Sigmoid colon (tissue), 7 donors: ENCODE data around the gene ATG7. TPM values are rescaled to one million over a fixed set of nuclear protein-coding genes. Genes with fewer than 3 reads are reported as not detected.
"Not testable (repeated sequence)": the region's sequence is repeated elsewhere in the genome, so short reads cannot be mapped to it uniquely, and the experiment has no call there.

Source experiments
- DNase-seq: peaks from one replicate; pipeline ENCODE4 v3.0.0-alpha.2; 2019
- H3K27ac ChIP-seq, 4 donors: fragments of 200-600 bp; sonication (generic); one replicate each; pipeline ENCODE4 v1.5.1; 2016 to 2019; ENCODE audit warnings: mild to moderate bottlenecking in 1 of 4
- H3K27me3 ChIP-seq, 3 donors: fragments of 200-600 bp; sonication (generic); one replicate each; pipeline ENCODE4 v1.5.1; 2019; ENCODE audit warnings: mild to moderate bottlenecking in 1 of 3
- H3K36me3 ChIP-seq, 4 donors: fragments of 200-600 bp; sonication (generic); one replicate each; pipeline ENCODE4 v1.5.1; 2016 to 2019
- H3K4me1 ChIP-seq, 4 donors: fragments of 200-600 bp; sonication (generic); one replicate each; pipeline ENCODE4 v1.5.1; 2017 to 2019
- H3K4me3 ChIP-seq, 4 donors: fragments of 200-600 bp; sonication (generic); one replicate each; pipeline ENCODE4 v1.5.1; 2017 to 2019; ENCODE audit warnings: mild to moderate bottlenecking in 2 of 4, moderate library complexity in 1 of 4
- H3K9me3 ChIP-seq, 4 donors: fragments of 200-600 bp in 3 of 4; sonication (generic) in 3 of 4; one replicate each; pipeline versions ENCODE4 v1.5.1 to v1.6.1; 2013 to 2019
- EP300 ChIP-seq, 4 donors: sonication (generic); formaldehyde crosslinking; IDR thresholded peaks; one replicate each; pipeline ENCODE4 v1.6.1; 2017; ENCODE audit warnings: antibody characterized with exemption in 4 of 4
- POLR2A ChIP-seq, 2 donors: fragments of 450-650 bp; IDR thresholded peaks; one replicate each; pipeline ENCODE4 v1.6.1; 2016; ENCODE audit warnings: antibody characterized with exemption in 2 of 2, mild to moderate bottlenecking in 2 of 2, moderate library complexity in 2 of 2
- POLR2AphosphoS5 ChIP-seq, 4 donors: sonication (generic); formaldehyde crosslinking; IDR thresholded peaks; one replicate each; pipeline ENCODE4 v1.6.1; 2017; ENCODE audit warnings: antibody characterized with exemption in 4 of 4
- WGBS, 2 donors: extraction: QIAGEN DNeasy Blood & Tissue Kit; methylation state at CpG; one replicate each; pipeline ENCODE4 v1.1.7; 2013; 5-methylcytosine and 5-hydroxymethylcytosine counted together
- intact Hi-C: fragments of 100-400 bp; cut with DNase I; formaldehyde crosslinking; loops from one replicate; pipeline ENCODE4 v1.15.1; 2023
- polyA plus RNA-seq, 3 donors: library from polyadenylated mRNA; stranded (reverse); fragments of 200-250 nt; gene quantifications; one replicate each; pipeline ENCODE4 v1.2.3, GENCODE V29; 2013
- total RNA-seq, 4 donors: library from RNA; depleted of rRNA; stranded (reverse); fragments of >200 nt; gene quantifications; one replicate each; pipeline ENCODE4 v1.1.0, GENCODE V29; 2016
- TF ChIP-seq, protein P1 (sequence below), 4 experiments: fragments of 450-650 bp in 3 of 4; fragments of 200-600 bp in 1 of 4; IDR thresholded peaks; one replicate each; pipeline ENCODE4 v1.5.1; 2016 to 2019; ENCODE audit warnings: antibody characterized with exemption in 4 of 4, mild to moderate bottlenecking in 3 of 4, moderate library complexity in 2 of 4
- donor health status: healthy with polysubstance abuse.
- donor health status: Bipolar disorder and iron deficiency.
- donor health status: healthy.

Gene ATG7
- total and polyA plus RNA-seq, 7 donors = 12.5 to 62.9 (median 34.8) TPM

DNA sequence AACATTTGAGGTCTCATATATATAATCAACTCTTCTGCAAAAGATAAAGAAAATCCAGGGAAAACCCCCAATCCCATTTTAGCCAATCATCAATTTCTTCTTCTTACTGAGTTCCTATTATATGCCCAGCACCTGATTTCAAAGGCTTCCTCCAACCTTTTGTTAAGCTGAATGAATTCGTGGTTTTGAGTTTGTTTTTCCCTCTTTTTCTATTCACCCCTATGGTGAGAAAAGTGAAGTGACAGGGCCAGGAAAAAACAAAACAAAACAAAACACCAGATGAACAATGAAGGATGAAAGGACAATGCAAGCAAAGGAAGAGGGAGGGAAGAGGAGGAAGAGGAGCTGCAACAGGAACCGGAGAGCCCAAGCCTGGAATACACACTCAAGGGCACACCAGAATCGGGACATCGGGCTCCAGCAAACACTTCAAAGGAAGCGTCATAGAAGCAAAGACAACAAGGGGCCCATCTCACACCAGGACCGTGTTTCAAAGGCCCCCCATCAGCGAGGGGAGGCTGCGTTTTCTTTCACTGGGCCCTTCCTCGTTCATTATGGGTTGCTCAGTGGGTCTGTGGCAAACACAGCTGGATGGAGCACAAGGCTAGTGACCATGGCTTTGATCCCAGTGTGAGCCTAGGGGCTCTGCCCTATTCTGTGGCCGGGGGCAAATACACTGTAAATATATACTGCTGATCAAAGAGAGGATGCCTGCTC lies 321.3 kb downstream of the ATG7 start:
- Histone ChIP-seq H3K27me3 (no peaks in the 10 kb centered on the region), H3K4me3 (no peak overlapping the region), H3K27ac (peak overlapping the region; percentile 69 to 84 (median 78)), H3K36me3 (no peaks in the 10 kb centered on the region), H3K9me3 (no peaks in the 10 kb centered on the region), H3K4me1 (peaks cover 0 to 79% (median 69%) of the 10 kb centered on the region in 4 donors)
- no peak for DNase-seq
- WGBS, 2 donors = 85 to 88% methylated on average over 10 of the region's 10 CpGs
- TF ChIP-seq POLR2AphosphoS5 (IDR thresholded peaks at IDR 0.05) = no peak
- no peak for TF ChIP-seq EP300 (IDR thresholded peaks at IDR 0.05)
- TF ChIP-seq, protein P1, sequence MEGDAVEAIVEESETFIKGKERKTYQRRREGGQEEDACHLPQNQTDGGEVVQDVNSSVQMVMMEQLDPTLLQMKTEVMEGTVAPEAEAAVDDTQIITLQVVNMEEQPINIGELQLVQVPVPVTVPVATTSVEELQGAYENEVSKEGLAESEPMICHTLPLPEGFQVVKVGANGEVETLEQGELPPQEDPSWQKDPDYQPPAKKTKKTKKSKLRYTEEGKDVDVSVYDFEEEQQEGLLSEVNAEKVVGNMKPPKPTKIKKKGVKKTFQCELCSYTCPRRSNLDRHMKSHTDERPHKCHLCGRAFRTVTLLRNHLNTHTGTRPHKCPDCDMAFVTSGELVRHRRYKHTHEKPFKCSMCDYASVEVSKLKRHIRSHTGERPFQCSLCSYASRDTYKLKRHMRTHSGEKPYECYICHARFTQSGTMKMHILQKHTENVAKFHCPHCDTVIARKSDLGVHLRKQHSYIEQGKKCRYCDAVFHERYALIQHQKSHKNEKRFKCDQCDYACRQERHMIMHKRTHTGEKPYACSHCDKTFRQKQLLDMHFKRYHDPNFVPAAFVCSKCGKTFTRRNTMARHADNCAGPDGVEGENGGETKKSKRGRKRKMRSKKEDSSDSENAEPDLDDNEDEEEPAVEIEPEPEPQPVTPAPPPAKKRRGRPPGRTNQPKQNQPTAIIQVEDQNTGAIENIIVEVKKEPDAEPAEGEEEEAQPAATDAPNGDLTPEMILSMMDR (IDR thresholded peaks at IDR 0.05) = no peak
- TF ChIP-seq POLR2A (IDR thresholded peaks at IDR 0.05) = no peak
- intact Hi-C loops = loop anchor here (2.0 to 5.0 kb wide), 2 partner anchors 49 to 126 kb away; partner anchors contain the start of gene VGLL4

DNA sequence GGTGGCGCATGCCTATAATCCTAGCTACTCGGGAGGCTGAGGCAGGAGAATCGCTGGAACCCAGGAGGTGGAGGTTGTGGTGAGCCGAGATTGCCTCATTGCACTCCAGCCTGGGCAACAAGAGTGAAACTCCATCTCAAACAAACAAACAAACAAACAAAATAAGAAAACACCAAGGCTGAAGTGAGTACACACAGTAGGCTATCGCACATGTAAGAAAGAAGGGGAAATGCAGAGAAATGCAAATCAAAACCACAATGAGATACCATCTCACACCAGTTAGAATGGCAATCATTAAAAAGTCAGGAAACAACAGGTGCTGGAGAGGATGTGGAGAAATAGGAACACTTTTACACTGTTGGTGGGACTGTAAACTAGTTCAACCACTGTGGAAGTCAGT lies 322.8 kb downstream of the ATG7 start:
- Histone ChIP-seq H3K27ac (peak overlapping the region in 1 of 4 donors; percentile 84), H3K4me1 (peaks cover 0 to 79% (median 67%) of the 10 kb centered on the region in 4 donors)
- WGBS, 2 donors = 95 to 97% methylated on average over 5 of the region's 5 CpGs
- H3K36me3 ChIP-seq, H3K27me3 ChIP-seq, DNase-seq, H3K4me3 ChIP-seq, intact Hi-C loops, H3K9me3 ChIP-seq: not testable (repeated sequence)

DNA sequence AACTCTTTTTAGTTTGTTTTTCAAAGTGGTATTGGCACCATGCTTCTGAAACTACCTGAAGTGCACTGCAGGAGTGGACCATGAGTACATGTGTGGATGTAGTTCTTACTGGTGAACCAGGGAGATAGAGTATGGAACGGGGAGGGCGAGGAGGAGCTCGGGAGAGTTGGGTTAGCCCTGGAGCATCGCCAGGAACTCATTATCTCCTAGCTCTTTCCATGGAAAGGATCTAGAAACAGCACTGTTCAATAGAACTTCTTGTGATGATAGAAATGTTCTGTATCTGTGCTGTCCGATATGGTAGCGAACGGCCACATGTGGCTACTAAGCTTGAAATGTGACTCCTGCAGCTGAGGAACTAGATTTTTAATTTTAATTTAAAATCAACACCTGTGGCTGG lies 324.2 kb downstream of the ATG7 start:
- Histone ChIP-seq H3K4me3 (no peak overlapping the region), H3K4me1 (peaks cover 3 to 79% (median 67%) of the 10 kb centered on the region in 4 donors), H3K27ac (peak overlapping the region in 3 of 4 donors; percentile 10 to 94 (median 87)), H3K9me3 (no peaks in the 10 kb centered on the region), H3K27me3 (no peaks in the 10 kb centered on the region), H3K36me3 (no peaks in the 10 kb centered on the region)
- TF ChIP-seq, protein P1 (IDR thresholded peaks at IDR 0.05) = no peak
- TF ChIP-seq EP300 (IDR thresholded peaks at IDR 0.05) (no peak), POLR2AphosphoS5 (IDR thresholded peaks at IDR 0.05) (no peak), POLR2A (IDR thresholded peaks at IDR 0.05) (no peak)
- intact Hi-C loops = no loop called here
- DNase-seq = no peak
- 89 to 96% methylated on average over 7 of the region's 7 CpGs for WGBS, 2 donors

DNA sequence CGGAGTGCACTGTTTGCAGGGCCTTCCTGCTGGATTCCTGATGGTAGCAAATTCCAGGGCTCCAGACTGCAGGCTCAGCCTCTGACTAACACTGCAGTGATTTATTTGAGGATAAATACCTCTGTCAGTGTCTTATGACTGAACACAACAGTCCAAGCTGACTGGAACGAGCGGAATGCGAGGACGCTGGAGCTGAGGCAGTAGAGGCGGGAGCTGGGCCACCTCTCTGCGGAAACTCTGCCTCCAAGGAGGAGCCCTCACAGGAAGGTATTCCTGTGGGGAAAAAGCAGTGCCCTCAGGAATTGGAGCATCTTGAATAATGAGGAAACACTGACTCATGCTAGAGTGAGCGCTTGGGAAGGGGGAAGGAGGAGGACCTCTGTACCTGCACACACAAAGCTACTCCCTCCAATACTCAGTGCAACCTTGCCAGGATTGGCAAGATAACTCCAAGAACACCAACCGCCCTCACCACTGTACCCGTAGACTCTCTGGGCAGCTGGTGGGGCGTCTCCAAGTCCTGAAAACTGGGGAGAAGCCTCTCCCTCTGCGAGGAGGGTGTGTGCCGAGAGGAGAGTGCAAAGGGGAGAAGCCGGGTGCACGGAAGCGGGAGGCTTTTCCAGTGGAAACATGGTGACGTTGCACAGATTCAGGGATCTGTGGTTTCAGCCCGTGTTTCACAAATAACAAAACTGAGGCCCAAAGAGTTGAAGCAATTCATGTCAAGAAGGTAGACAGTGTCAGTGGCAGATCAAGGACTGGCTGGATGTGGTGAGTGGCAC lies 328.5 kb downstream of the ATG7 start:
- H3K9me3 ChIP-seq = no peaks in the 10 kb centered on the region
- peak overlapping the region; percentile 85 to 94 (median 89) for H3K27ac ChIP-seq
- peak; percentile 94 for DNase-seq
- TF ChIP-seq, protein P1 (IDR thresholded peaks at IDR 0.05) = no peak
- TF ChIP-seq EP300 (IDR thresholded peaks at IDR 0.05) = peak in 3 of 4 donors; percentile 20 to 87 (median 71)
- TF ChIP-seq POLR2AphosphoS5 (IDR thresholded peaks at IDR 0.05) = peak; percentile 64 to 90 (median 88)
- no peak for TF ChIP-seq POLR2A (IDR thresholded peaks at IDR 0.05)
- 81 to 85% methylated on average over 18 of the region's 18 CpGs for WGBS, 2 donors
- H3K27me3 ChIP-seq = no peaks in the 10 kb centered on the region
- H3K4me1 ChIP-seq = peaks cover 3 to 90% (median 77%) of the 10 kb centered on the region in 4 donors
- no peaks in the 10 kb centered on the region for H3K36me3 ChIP-seq
- H3K4me3 ChIP-seq = no peak overlapping the region
- intact Hi-C loops = loop anchor here (10.0 kb wide), 1 partner anchor 506 kb away; no protein-coding TSS in a partner anchor
